Keratinocyte (primary cell): ENCODE measurements around the gene MGME1. TPM values are rescaled to one million over a fixed set of nuclear protein-coding genes. Genes with fewer than 3 reads are reported as not detected.

Experiments used
- DNase-seq: peaks from one replicate; pipeline ENCODE4 v3.0.0-alpha.2; 2011; ENCODE audit warnings: low read depth, missing footprints, low spot score
- FAIRE-seq: peaks from 2 replicates; lab custom pipeline; 2011; peaks lifted over from hg19 to GRCh38; lab: Jason Lieb, UNC
- H2AFZ ChIP-seq: 2 replicates; pipeline ENCODE4 v1.6.0; 2012; ENCODE audit warnings: low read length, control low read depth, inconsistent platforms; ENCODE audit not compliant: control insufficient read depth
- H3K27ac ChIP-seq: 2 replicates; pipeline ENCODE4 v1.5.1; 2011; ENCODE audit warnings: low read length; ENCODE audit not compliant: control insufficient read depth, insufficient read depth
- H3K27me3 ChIP-seq: 3 replicates; pipeline ENCODE4 v1.6.0; 2011; ENCODE audit warnings: low read length; ENCODE audit not compliant: control insufficient read depth, insufficient read depth; ENCODE audit errors: extremely low read depth
- H3K36me3 ChIP-seq, 2 experiments: 2 replicates in 1 of 2; 3 replicates in 1 of 2; pipeline ENCODE4 v1.5.1; 2011; ENCODE audit warnings: low read length in 2 of 2, mild to moderate bottlenecking in 1 of 2; ENCODE audit not compliant: control insufficient read depth in 2 of 2, insufficient read depth in 2 of 2; ENCODE audit errors: extremely low read depth in 1 of 2
- H3K4me1 ChIP-seq: 3 replicates; pipeline ENCODE4 v1.5.1; 2011; ENCODE audit warnings: low read length; ENCODE audit not compliant: control insufficient read depth, insufficient read depth; ENCODE audit errors: extremely low read depth
- H3K4me2 ChIP-seq: 3 replicates; pipeline ENCODE4 v1.6.0; 2011; ENCODE audit warnings: low read depth, low read length; ENCODE audit not compliant: control insufficient read depth, insufficient read depth; ENCODE audit errors: extremely low read depth
- H3K4me3 ChIP-seq, 3 experiments: fragments of 200-600 bp in 1 of 3; sonication (generic) in 1 of 3; 2 replicates in 2 of 3; 3 replicates in 1 of 3; pipeline ENCODE4 v1.5.1; 2011 to 2016; ENCODE audit warnings: low read length in 3 of 3, mild to moderate bottlenecking in 3 of 3, control low read depth in 2 of 3, inconsistent platforms in 1 of 3, low read depth in 1 of 3, mixed read lengths in 1 of 3, mixed run types in 1 of 3, moderate library complexity in 1 of 3; ENCODE audit not compliant: control insufficient read depth in 2 of 3, insufficient read depth in 2 of 3; ENCODE audit errors: extremely low read depth in 1 of 3
- H3K79me2 ChIP-seq: 2 replicates; pipeline ENCODE4 v1.6.0; 2012; ENCODE audit warnings: low read length; ENCODE audit not compliant: control insufficient read depth, insufficient read depth
- H3K9ac ChIP-seq: 3 replicates; pipeline ENCODE4 v1.6.0; 2011; ENCODE audit warnings: low read length; ENCODE audit not compliant: control insufficient read depth, insufficient read depth; ENCODE audit errors: extremely low read depth
- H3K9me1 ChIP-seq: 3 replicates; pipeline ENCODE4 v1.6.0; 2011; ENCODE audit warnings: low read length; ENCODE audit not compliant: control insufficient read depth, insufficient read depth; ENCODE audit errors: extremely low read depth
- H3K9me3 ChIP-seq: 2 replicates; pipeline ENCODE4 v1.5.1; 2012; ENCODE audit warnings: low read depth, low read length; ENCODE audit not compliant: control insufficient read depth
- H4K20me1 ChIP-seq: 3 replicates; pipeline ENCODE4 v1.6.0; 2011; ENCODE audit warnings: low read length; ENCODE audit not compliant: control insufficient read depth, insufficient read depth; ENCODE audit errors: extremely low read depth
- EZH2 ChIP-seq: IDR thresholded peaks from one replicate; pipeline ENCODE4 v1.6.1; 2012; ENCODE audit warnings: inconsistent platforms, mild to moderate bottlenecking, low read length, moderate library complexity
- dilution Hi-C: fragments of 300-500 bp; cut with MboI; formaldehyde crosslinking; loops from one replicate; pipeline ENCODE4 v1.7.0; 2020; ENCODE audit warnings: low sequenced_read_pairs; ENCODE audit not compliant: extremely low pct_ligation_motif_present
- polyA plus RNA-seq, 5 experiments: library from polyadenylated mRNA; depleted of rRNA in 3 of 5; stranded (reverse) in 3 of 5; stranded (forward) in 1 of 5; unstranded in 1 of 5; fragments of >200 nt; gene quantifications; 1 replicate in 1 of 5; 2 replicates in 3 of 5; 3 replicates in 1 of 5; pipeline versions ENCODE4 v1.2.1 to v1.2.3, GENCODE V29; 2011 to 2012; ENCODE audit warnings: missing spikeins in 2 of 5, low read depth in 1 of 5, low replicate concordance in 1 of 5
- TF ChIP-seq, protein P1 (sequence below), 3 experiments: IDR thresholded peaks in 1 of 3; conservative IDR thresholded peaks in 1 of 3; optimal IDR thresholded peaks in 1 of 3; 2 replicates in 2 of 3; 3 replicates in 1 of 3; pipeline versions ENCODE3 to v1.5.1; 2011; ENCODE audit warnings: low read length in 3 of 3, mild to moderate bottlenecking in 3 of 3, moderate library complexity in 2 of 3, control low read depth in 1 of 3, inconsistent platforms in 1 of 3; ENCODE audit not compliant: insufficient read depth in 2 of 3; ENCODE audit errors: extremely low read depth in 1 of 3

MGME1 gene
- polyA plus RNA-seq, 1 donor (not counting 4 experiments of a cell fraction or from before 2014, with no cell fraction given): 31.6 TPM

DNA sequence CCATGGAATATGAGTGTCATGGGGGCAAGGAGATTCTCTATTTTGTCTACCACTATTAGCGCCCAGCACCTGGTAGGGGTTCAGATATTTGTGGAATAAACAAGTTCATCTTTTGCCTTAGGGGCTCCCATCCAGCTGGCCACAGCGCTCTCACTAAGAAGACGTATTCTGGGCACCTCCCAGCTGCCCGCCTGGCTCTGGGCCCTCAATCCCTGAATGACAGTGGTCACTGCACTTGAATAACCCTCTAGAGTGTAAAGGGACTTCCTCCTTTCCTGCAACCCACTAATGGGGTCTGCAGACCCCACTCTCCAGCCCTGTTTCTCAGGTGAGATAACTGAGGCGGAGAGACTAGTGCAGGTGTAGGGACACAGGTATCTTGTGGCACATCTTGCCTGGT is 36.4 kb upstream of the MGME1 start:
- FAIRE-seq: no peak
- TF ChIP-seq, protein P1, sequence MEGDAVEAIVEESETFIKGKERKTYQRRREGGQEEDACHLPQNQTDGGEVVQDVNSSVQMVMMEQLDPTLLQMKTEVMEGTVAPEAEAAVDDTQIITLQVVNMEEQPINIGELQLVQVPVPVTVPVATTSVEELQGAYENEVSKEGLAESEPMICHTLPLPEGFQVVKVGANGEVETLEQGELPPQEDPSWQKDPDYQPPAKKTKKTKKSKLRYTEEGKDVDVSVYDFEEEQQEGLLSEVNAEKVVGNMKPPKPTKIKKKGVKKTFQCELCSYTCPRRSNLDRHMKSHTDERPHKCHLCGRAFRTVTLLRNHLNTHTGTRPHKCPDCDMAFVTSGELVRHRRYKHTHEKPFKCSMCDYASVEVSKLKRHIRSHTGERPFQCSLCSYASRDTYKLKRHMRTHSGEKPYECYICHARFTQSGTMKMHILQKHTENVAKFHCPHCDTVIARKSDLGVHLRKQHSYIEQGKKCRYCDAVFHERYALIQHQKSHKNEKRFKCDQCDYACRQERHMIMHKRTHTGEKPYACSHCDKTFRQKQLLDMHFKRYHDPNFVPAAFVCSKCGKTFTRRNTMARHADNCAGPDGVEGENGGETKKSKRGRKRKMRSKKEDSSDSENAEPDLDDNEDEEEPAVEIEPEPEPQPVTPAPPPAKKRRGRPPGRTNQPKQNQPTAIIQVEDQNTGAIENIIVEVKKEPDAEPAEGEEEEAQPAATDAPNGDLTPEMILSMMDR (optimal IDR thresholded peaks at IDR 0.05 in 1 of 3, IDR thresholded peaks at IDR 0.05 in 1 of 3, conservative IDR thresholded peaks at IDR 0.05 in 1 of 3; ENCODE audit: extremely low read depth in 1 of 3, insufficient read depth in 2 of 3, low read length in 3 of 3): no peak
- TF ChIP-seq EZH2: no peak

DNA sequence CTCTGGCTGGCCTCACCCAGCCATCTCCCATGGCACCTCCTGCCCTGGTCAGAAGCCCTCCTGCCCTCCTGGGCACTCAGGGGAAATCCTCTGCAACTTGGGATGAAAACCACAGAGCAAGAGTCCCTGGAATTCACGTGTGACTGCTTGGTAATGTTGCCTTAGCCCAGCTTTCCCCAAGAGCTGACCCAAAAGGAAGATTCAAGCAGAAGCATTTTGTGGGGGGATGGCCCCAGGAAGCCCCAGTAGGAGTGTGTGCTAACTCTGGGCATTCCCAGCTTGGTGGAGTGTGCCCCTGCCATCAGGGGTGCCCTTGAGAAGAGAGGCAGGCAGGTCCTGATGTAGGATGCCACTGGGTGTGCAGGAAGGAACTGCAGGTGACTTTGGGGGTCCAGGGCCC is 35.7 kb upstream of the MGME1 start:
- no peaks in the 10 kb centered on the region for H4K20me1 ChIP-seq
- no peaks in the 10 kb centered on the region for H3K9me1 ChIP-seq
- H3K4me3 ChIP-seq: no peak overlapping the region
- H3K4me2 ChIP-seq: no peak overlapping the region
- H3K36me3 ChIP-seq: no peaks in the 10 kb centered on the region
- no peak overlapping the region for H3K9ac ChIP-seq
- H3K4me1 ChIP-seq: peaks cover 2% of the 10 kb centered on the region
- no peaks in the 10 kb centered on the region for H3K79me2 ChIP-seq
- FAIRE-seq (no peak), DNase-seq (no peak)
- dilution Hi-C loops: no loop called here
- no peak for TF ChIP-seq EZH2
- TF ChIP-seq, protein P1 (optimal IDR thresholded peaks at IDR 0.05 in 1 of 3, IDR thresholded peaks at IDR 0.05 in 1 of 3, conservative IDR thresholded peaks at IDR 0.05 in 1 of 3; ENCODE audit: extremely low read depth in 1 of 3, insufficient read depth in 2 of 3, low read length in 3 of 3): no peak
- H3K27ac ChIP-seq: no peak overlapping the region
- H2AFZ ChIP-seq: no peak overlapping the region
- H3K27me3 ChIP-seq: no peaks in the 10 kb centered on the region
- H3K9me3 ChIP-seq: no peaks in the 10 kb centered on the region

More for the DNA sequence above, 36.4 kb upstream of the MGME1 start:
- Histone ChIP-seq H3K4me1 (peaks cover 2% of the 10 kb centered on the region), H2AFZ (no peak overlapping the region), H3K4me3 (no peak overlapping the region), H3K9ac (no peak overlapping the region), H3K9me3 (no peaks in the 10 kb centered on the region), H3K79me2 (no peaks in the 10 kb centered on the region), H3K27me3 (peaks cover under 1% of the 10 kb centered on the region), H4K20me1 (no peaks in the 10 kb centered on the region), H3K4me2 (no peak overlapping the region), H3K27ac (no peak overlapping the region), H3K36me3 (no peaks in the 10 kb centered on the region), H3K9me1 (no peaks in the 10 kb centered on the region)
- dilution Hi-C loops: no loop called here
- no peak for DNase-seq
